Keratinocyte (primary cell): ENCODE results near the gene ARHGAP9. TPM values are rescaled to one million over a fixed set of nuclear protein-coding genes. Genes with fewer than 3 reads are reported as not detected.

Experiments
- DNase-seq: peaks from one replicate; pipeline ENCODE4 v3.0.0-alpha.2; 2011; ENCODE audit warnings: low read depth, missing footprints, low spot score
- FAIRE-seq: peaks from 2 replicates; lab custom pipeline; 2011; peaks lifted over from hg19 to GRCh38; lab: Jason Lieb, UNC
- H2AFZ ChIP-seq: 2 replicates; pipeline ENCODE4 v1.6.0; 2012; ENCODE audit warnings: low read length, control low read depth, inconsistent platforms; ENCODE audit not compliant: control insufficient read depth
- H3K27ac ChIP-seq: 2 replicates; pipeline ENCODE4 v1.5.1; 2011; ENCODE audit warnings: low read length; ENCODE audit not compliant: control insufficient read depth, insufficient read depth
- H3K27me3 ChIP-seq: 3 replicates; pipeline ENCODE4 v1.6.0; 2011; ENCODE audit warnings: low read length; ENCODE audit not compliant: control insufficient read depth, insufficient read depth; ENCODE audit errors: extremely low read depth
- H3K36me3 ChIP-seq, 2 experiments: 2 replicates in 1 of 2; 3 replicates in 1 of 2; pipeline ENCODE4 v1.5.1; 2011; ENCODE audit warnings: low read length in 2 of 2, mild to moderate bottlenecking in 1 of 2; ENCODE audit not compliant: control insufficient read depth in 2 of 2, insufficient read depth in 2 of 2; ENCODE audit errors: extremely low read depth in 1 of 2
- H3K4me1 ChIP-seq: 3 replicates; pipeline ENCODE4 v1.5.1; 2011; ENCODE audit warnings: low read length; ENCODE audit not compliant: control insufficient read depth, insufficient read depth; ENCODE audit errors: extremely low read depth
- H3K4me2 ChIP-seq: 3 replicates; pipeline ENCODE4 v1.6.0; 2011; ENCODE audit warnings: low read depth, low read length; ENCODE audit not compliant: control insufficient read depth, insufficient read depth; ENCODE audit errors: extremely low read depth
- H3K4me3 ChIP-seq, 3 experiments: fragments of 200-600 bp in 1 of 3; sonication (generic) in 1 of 3; 2 replicates in 2 of 3; 3 replicates in 1 of 3; pipeline ENCODE4 v1.5.1; 2011 to 2016; ENCODE audit warnings: low read length in 3 of 3, mild to moderate bottlenecking in 3 of 3, control low read depth in 2 of 3, inconsistent platforms in 1 of 3, low read depth in 1 of 3, mixed read lengths in 1 of 3, mixed run types in 1 of 3, moderate library complexity in 1 of 3; ENCODE audit not compliant: control insufficient read depth in 2 of 3, insufficient read depth in 2 of 3; ENCODE audit errors: extremely low read depth in 1 of 3
- H3K79me2 ChIP-seq: 2 replicates; pipeline ENCODE4 v1.6.0; 2012; ENCODE audit warnings: low read length; ENCODE audit not compliant: control insufficient read depth, insufficient read depth
- H3K9ac ChIP-seq: 3 replicates; pipeline ENCODE4 v1.6.0; 2011; ENCODE audit warnings: low read length; ENCODE audit not compliant: control insufficient read depth, insufficient read depth; ENCODE audit errors: extremely low read depth
- H3K9me1 ChIP-seq: 3 replicates; pipeline ENCODE4 v1.6.0; 2011; ENCODE audit warnings: low read length; ENCODE audit not compliant: control insufficient read depth, insufficient read depth; ENCODE audit errors: extremely low read depth
- H3K9me3 ChIP-seq: 2 replicates; pipeline ENCODE4 v1.5.1; 2012; ENCODE audit warnings: low read depth, low read length; ENCODE audit not compliant: control insufficient read depth
- H4K20me1 ChIP-seq: 3 replicates; pipeline ENCODE4 v1.6.0; 2011; ENCODE audit warnings: low read length; ENCODE audit not compliant: control insufficient read depth, insufficient read depth; ENCODE audit errors: extremely low read depth
- EZH2 ChIP-seq: IDR thresholded peaks from one replicate; pipeline ENCODE4 v1.6.1; 2012; ENCODE audit warnings: inconsistent platforms, mild to moderate bottlenecking, low read length, moderate library complexity
- dilution Hi-C: fragments of 300-500 bp; cut with MboI; formaldehyde crosslinking; loops from one replicate; pipeline ENCODE4 v1.7.0; 2020; ENCODE audit warnings: low sequenced_read_pairs; ENCODE audit not compliant: extremely low pct_ligation_motif_present
- polyA plus RNA-seq, 5 experiments: library from polyadenylated mRNA; depleted of rRNA in 3 of 5; stranded (reverse) in 3 of 5; stranded (forward) in 1 of 5; unstranded in 1 of 5; fragments of >200 nt; gene quantifications; 1 replicate in 1 of 5; 2 replicates in 3 of 5; 3 replicates in 1 of 5; pipeline versions ENCODE4 v1.2.1 to v1.2.3, GENCODE V29; 2011 to 2012; ENCODE audit warnings: missing spikeins in 2 of 5, low read depth in 1 of 5, low replicate concordance in 1 of 5
- TF ChIP-seq, protein P1 (sequence below), 3 experiments: IDR thresholded peaks in 1 of 3; conservative IDR thresholded peaks in 1 of 3; optimal IDR thresholded peaks in 1 of 3; 2 replicates in 2 of 3; 3 replicates in 1 of 3; pipeline versions ENCODE3 to v1.5.1; 2011; ENCODE audit warnings: low read length in 3 of 3, mild to moderate bottlenecking in 3 of 3, moderate library complexity in 2 of 3, control low read depth in 1 of 3, inconsistent platforms in 1 of 3; ENCODE audit not compliant: insufficient read depth in 2 of 3; ENCODE audit errors: extremely low read depth in 1 of 3

Gene ARHGAP9
- polyA plus RNA-seq, 1 donor (not counting 4 experiments of a cell fraction or from before 2014, with no cell fraction given), result not detected

GRCh38 chr12:57524814-57525614 lies 45.3 kb upstream of the ARHGAP9 start:
- TF ChIP-seq, protein P1, sequence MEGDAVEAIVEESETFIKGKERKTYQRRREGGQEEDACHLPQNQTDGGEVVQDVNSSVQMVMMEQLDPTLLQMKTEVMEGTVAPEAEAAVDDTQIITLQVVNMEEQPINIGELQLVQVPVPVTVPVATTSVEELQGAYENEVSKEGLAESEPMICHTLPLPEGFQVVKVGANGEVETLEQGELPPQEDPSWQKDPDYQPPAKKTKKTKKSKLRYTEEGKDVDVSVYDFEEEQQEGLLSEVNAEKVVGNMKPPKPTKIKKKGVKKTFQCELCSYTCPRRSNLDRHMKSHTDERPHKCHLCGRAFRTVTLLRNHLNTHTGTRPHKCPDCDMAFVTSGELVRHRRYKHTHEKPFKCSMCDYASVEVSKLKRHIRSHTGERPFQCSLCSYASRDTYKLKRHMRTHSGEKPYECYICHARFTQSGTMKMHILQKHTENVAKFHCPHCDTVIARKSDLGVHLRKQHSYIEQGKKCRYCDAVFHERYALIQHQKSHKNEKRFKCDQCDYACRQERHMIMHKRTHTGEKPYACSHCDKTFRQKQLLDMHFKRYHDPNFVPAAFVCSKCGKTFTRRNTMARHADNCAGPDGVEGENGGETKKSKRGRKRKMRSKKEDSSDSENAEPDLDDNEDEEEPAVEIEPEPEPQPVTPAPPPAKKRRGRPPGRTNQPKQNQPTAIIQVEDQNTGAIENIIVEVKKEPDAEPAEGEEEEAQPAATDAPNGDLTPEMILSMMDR (optimal IDR thresholded peaks at IDR 0.05 in 1 of 3, IDR thresholded peaks at IDR 0.05 in 1 of 3, conservative IDR thresholded peaks at IDR 0.05 in 1 of 3; ENCODE audit: extremely low read depth in 1 of 3, insufficient read depth in 2 of 3, low read length in 3 of 3), result no peak
- TF ChIP-seq EZH2, result no peak
- no peaks in the 10 kb centered on the region for H3K27me3 ChIP-seq
- DNase-seq (no peak), FAIRE-seq (no peak)
- H3K9ac ChIP-seq, result no peak overlapping the region
- H3K4me3 ChIP-seq, result no peak overlapping the region
- dilution Hi-C loops, result no loop called here
- no peak overlapping the region for H2AFZ ChIP-seq
- no peak overlapping the region for H3K27ac ChIP-seq
- H4K20me1 ChIP-seq, result peaks cover 5% of the 10 kb centered on the region
- H3K9me1 ChIP-seq, result peaks cover 2% of the 10 kb centered on the region
- H3K9me3 ChIP-seq, result no peaks in the 10 kb centered on the region
- H3K36me3 ChIP-seq, result peaks cover 28 to 39% of the 10 kb centered on the region in 2 experiments
- H3K4me2 ChIP-seq, result no peak overlapping the region
- peaks cover 24% of the 10 kb centered on the region for H3K4me1 ChIP-seq
- H3K79me2 ChIP-seq, result peaks cover 26% of the 10 kb centered on the region

DNA sequence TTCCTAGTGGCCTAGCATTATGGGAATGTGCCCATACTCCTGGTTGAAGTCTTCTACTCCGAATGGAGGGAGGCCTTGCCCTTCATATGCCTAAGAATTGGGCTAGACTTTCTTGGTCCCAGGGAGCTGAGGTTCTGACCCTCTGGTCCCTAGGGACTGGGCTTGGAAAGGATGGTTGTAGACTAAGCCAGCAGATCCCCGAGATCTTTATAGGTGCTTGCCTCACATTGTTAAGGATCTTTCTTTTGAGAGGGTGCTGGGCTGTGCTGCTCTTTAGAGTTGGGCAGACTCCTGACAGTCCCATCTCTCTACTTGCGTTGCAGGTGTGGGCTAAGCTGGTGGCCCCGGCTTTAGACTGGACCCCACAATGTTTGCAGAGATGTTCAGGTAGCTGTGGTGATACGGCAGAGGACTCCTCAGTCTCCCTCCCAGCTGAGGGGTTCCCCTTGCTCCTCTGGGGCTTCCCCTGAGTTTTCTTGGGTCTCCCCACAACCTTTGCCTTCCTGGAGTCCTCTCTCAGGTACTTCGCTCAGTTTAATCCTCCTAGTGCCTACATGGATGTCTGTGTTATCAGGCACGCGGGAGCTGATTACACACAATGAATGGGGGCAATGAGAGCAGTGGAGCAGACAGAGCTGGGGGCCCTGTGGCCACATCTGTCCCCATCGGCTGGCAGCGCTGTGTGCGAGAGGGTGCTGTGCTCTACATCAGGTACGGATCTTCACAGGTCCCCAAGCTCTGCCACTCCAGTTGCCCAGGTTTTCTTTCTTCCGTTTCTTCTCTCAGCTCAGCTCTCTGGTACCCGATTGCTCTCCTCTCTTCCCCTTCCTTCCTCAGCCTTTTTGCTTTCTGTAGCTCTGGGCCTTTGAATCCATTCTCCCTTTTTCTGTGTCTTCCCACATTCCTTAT lies 44.3 kb upstream of the ARHGAP9 start:
- Histone ChIP-seq H3K4me3 (peak overlapping the region; percentile 75 to 90 (median 80)), H3K36me3 (peaks cover 26 to 41% of the 10 kb centered on the region in 2 experiments), H3K79me2 (peaks cover 37% of the 10 kb centered on the region), H3K9ac (peak overlapping the region; percentile 84), H3K4me2 (peak overlapping the region; percentile 93), H3K9me3 (no peaks in the 10 kb centered on the region), H3K9me1 (peaks cover 2% of the 10 kb centered on the region), H2AFZ (no peak overlapping the region), H3K4me1 (peaks cover 27% of the 10 kb centered on the region), H4K20me1 (peaks cover 13% of the 10 kb centered on the region), H3K27ac (peak overlapping the region; percentile 65), H3K27me3 (no peaks in the 10 kb centered on the region)
- no peak for DNase-seq
- no peak for TF ChIP-seq EZH2
- TF ChIP-seq, protein P1 (optimal IDR thresholded peaks at IDR 0.05 in 1 of 3, IDR thresholded peaks at IDR 0.05 in 1 of 3, conservative IDR thresholded peaks at IDR 0.05 in 1 of 3; ENCODE audit: extremely low read depth in 1 of 3, insufficient read depth in 2 of 3, low read length in 3 of 3), result no peak
- dilution Hi-C loops, result no loop called here
- FAIRE-seq, result peak; percentile 23
